Adipocyte (in vitro differentiated cells): ENCODE results near the gene CX3CR1.
A peak's percentile ranks its signal among the peaks of the same experiment; 100 is the strongest.

Experiments used
- DNase-seq: peaks from one replicate; pipeline ENCODE4 v3.0.0-alpha.2; 2015; ENCODE audit warnings: low read depth
- H3K27me3 ChIP-seq: replicated peaks from 2 replicates; pipeline ENCODE4 v1.7.0; 2013; ENCODE audit warnings: mild to moderate bottlenecking, low read length, moderate library complexity; ENCODE audit not compliant: control insufficient read depth, insufficient read depth
- H3K36me3 ChIP-seq: 2 replicates; pipeline ENCODE4 v1.7.0; 2013; ENCODE audit warnings: low read length, mild to moderate bottlenecking, moderate library complexity; ENCODE audit not compliant: control insufficient read depth, insufficient read depth, severe bottlenecking
- H3K4me1 ChIP-seq: 2 replicates; pipeline ENCODE4 v1.7.0; 2013; ENCODE audit warnings: mild to moderate bottlenecking, low read length, moderate library complexity; ENCODE audit not compliant: control insufficient read depth, insufficient read depth
- H3K4me3 ChIP-seq: 2 replicates; pipeline ENCODE4 v1.7.0; 2013; ENCODE audit warnings: mild to moderate bottlenecking, low read length, moderate library complexity
- H3K9ac ChIP-seq: 2 replicates; pipeline ENCODE4 v1.7.0; 2013; ENCODE audit warnings: mild to moderate bottlenecking, low read length, moderate library complexity
- H3K9me3 ChIP-seq: 2 replicates; pipeline ENCODE4 v1.7.0; 2013; ENCODE audit warnings: mild to moderate bottlenecking, low read length, moderate library complexity; ENCODE audit not compliant: control insufficient read depth

Gene CX3CR1

GRCh38 chr3:39289107-39289506, 9.3 kb upstream of the CX3CR1 start:
- Histone ChIP-seq H3K9ac (no peak overlapping the region), H3K4me1 (no peaks in the 10 kb centered on the region), H3K27me3 (no peaks in the 10 kb centered on the region), H3K4me3 (no peak overlapping the region), H3K36me3 (no peaks in the 10 kb centered on the region), H3K9me3 (no peaks in the 10 kb centered on the region)
- no peak for DNase-seq

GRCh38 chr3:39288300-39288808, 8.5 kb upstream of the CX3CR1 start:
- Histone ChIP-seq H3K9me3 (no peaks in the 10 kb centered on the region), H3K9ac (no peak overlapping the region), H3K36me3 (no peaks in the 10 kb centered on the region), H3K4me3 (no peak overlapping the region), H3K27me3 (no peaks in the 10 kb centered on the region), H3K4me1 (no peaks in the 10 kb centered on the region)
- DNase-seq, result peak; percentile 78

- Histone ChIP-seq H3K4me1 (no peaks in the 10 kb centered on the region), H3K9me3 (no peaks in the 10 kb centered on the region), H3K36me3 (no peaks in the 10 kb centered on the region), H3K4me3 (no peak overlapping the region), H3K27me3 (no peaks in the 10 kb centered on the region), H3K9ac (no peak overlapping the region)
- DNase-seq, result peak; percentile 12
Observed at GRCh38 chr3:39287216-39288164, 7.7 kb upstream of the CX3CR1 start.

- no peak for DNase-seq
- H3K4me3 ChIP-seq, result no peak overlapping the region
- H3K27me3 ChIP-seq, result no peaks in the 10 kb centered on the region
- H3K9me3 ChIP-seq, result no peaks in the 10 kb centered on the region
- H3K36me3 ChIP-seq, result no peaks in the 10 kb centered on the region
- H3K4me1 ChIP-seq, result no peaks in the 10 kb centered on the region
- H3K9ac ChIP-seq, result no peak overlapping the region
Observed at GRCh38 chr3:39286771-39287170, 6.9 kb upstream of the CX3CR1 start.

- H3K36me3 ChIP-seq, result no peaks in the 10 kb centered on the region
- no peaks in the 10 kb centered on the region for H3K9me3 ChIP-seq
- H3K4me1 ChIP-seq, result no peaks in the 10 kb centered on the region
- no peak overlapping the region for H3K4me3 ChIP-seq
- H3K27me3 ChIP-seq, result no peaks in the 10 kb centered on the region
- DNase-seq, result no peak
- no peak overlapping the region for H3K9ac ChIP-seq
Observed at GRCh38 chr3:39285332-39285731, 5.5 kb upstream of the CX3CR1 start.

- H3K9me3 ChIP-seq, result no peaks in the 10 kb centered on the region
- H3K4me1 ChIP-seq, result no peaks in the 10 kb centered on the region
- H3K27me3 ChIP-seq, result no peaks in the 10 kb centered on the region
- H3K36me3 ChIP-seq, result no peaks in the 10 kb centered on the region
- DNase-seq, result no peak
- H3K4me3 ChIP-seq, result no peak overlapping the region
- no peak overlapping the region for H3K9ac ChIP-seq
Observed at GRCh38 chr3:39284457-39284881, 4.6 kb upstream of the CX3CR1 start.

- H3K4me3 ChIP-seq, result no peak overlapping the region
- peaks cover 4% of the 10 kb centered on the region for H3K4me1 ChIP-seq
- H3K36me3 ChIP-seq, result no peaks in the 10 kb centered on the region
- DNase-seq, result no peak
- H3K27me3 ChIP-seq, result peaks cover 8% of the 10 kb centered on the region
- H3K9me3 ChIP-seq, result no peaks in the 10 kb centered on the region
- H3K9ac ChIP-seq, result no peak overlapping the region
Observed at GRCh38 chr3:39282057-39282456, 2.2 kb upstream of the CX3CR1 start.

- Histone ChIP-seq H3K9ac (no peak overlapping the region), H3K4me1 (peaks cover 4% of the 10 kb centered on the region), H3K4me3 (no peak overlapping the region), H3K27me3 (peaks cover 12% of the 10 kb centered on the region), H3K9me3 (no peaks in the 10 kb centered on the region), H3K36me3 (no peaks in the 10 kb centered on the region)
- no peak for DNase-seq
Observed at GRCh38 chr3:39281533-39281932, 1.7 kb upstream of the CX3CR1 start.

GRCh38 chr3:39280571-39280970, 735 bp upstream of the CX3CR1 start:
- no peak overlapping the region for H3K9ac ChIP-seq
- H3K4me3 ChIP-seq, result no peak overlapping the region
- no peak for DNase-seq
- H3K27me3 ChIP-seq, result peaks cover 20% of the 10 kb centered on the region
- H3K4me1 ChIP-seq, result peaks cover 4% of the 10 kb centered on the region
- H3K36me3 ChIP-seq, result no peaks in the 10 kb centered on the region
- H3K9me3 ChIP-seq, result no peaks in the 10 kb centered on the region

- peaks cover 4% of the 10 kb centered on the region for H3K4me1 ChIP-seq
- no peak for DNase-seq
- no peak overlapping the region for H3K4me3 ChIP-seq
- H3K9me3 ChIP-seq, result no peaks in the 10 kb centered on the region
- no peak overlapping the region for H3K9ac ChIP-seq
- H3K36me3 ChIP-seq, result no peaks in the 10 kb centered on the region
- H3K27me3 ChIP-seq, result peaks cover 24% of the 10 kb centered on the region
Observed at GRCh38 chr3:39278616-39278935, 1.3 kb downstream of the CX3CR1 start.

- Histone ChIP-seq H3K4me1 (peaks cover 4% of the 10 kb centered on the region), H3K36me3 (no peaks in the 10 kb centered on the region), H3K4me3 (no peak overlapping the region), H3K27me3 (peaks cover 30% of the 10 kb centered on the region), H3K9me3 (no peaks in the 10 kb centered on the region), H3K9ac (no peak overlapping the region)
- DNase-seq, result peak; percentile 47
Observed at GRCh38 chr3:39277893-39278615, 1.8 kb downstream of the CX3CR1 start.
